SK-N-SH (cell line): ENCODE data around the gene ADRA2B. TPM values are rescaled to one million over a fixed set of nuclear protein-coding genes. Genes with fewer than 3 reads are reported as not detected.

Source experiments
- CTCF ChIA-PET: fragments of 300-600, 350-600 bp; formaldehyde crosslinking; extraction: SDS; loops from one replicate; lab custom pipeline; 2021; lab: Yijun Ruan, JAX
- POLR2A ChIA-PET: fragments of 350-600 bp; sonication (Branson Sonifier 250); formaldehyde crosslinking; extraction: SDS; loops from one replicate; lab custom pipeline; 2020; ENCODE audit warnings: antibody characterized with exemption, inconsistent platforms; lab: Yijun Ruan, JAX
- DNase-seq: peaks from one replicate; pipeline ENCODE4 v3.0.0; 2012
- H2AFZ ChIP-seq: fragments of 200-600 bp; sonication (generic); 2 replicates; pipeline ENCODE4 v1.8.1; 2016; ENCODE audit warnings: antibody characterized with exemption, mild to moderate bottlenecking, low read depth
- H3F3A ChIP-seq: fragments of 200-600 bp; sonication (generic); replicated peaks from 2 replicates; pipeline ENCODE3; 2016; ENCODE audit warnings: antibody characterized with exemption, mild to moderate bottlenecking; ENCODE audit not compliant: insufficient read depth
- H3K27ac ChIP-seq, 2 experiments: fragments of 200-500 bp in 1 of 2; fragments of 200-600 bp in 1 of 2; sonication (Bioruptor generic) in 1 of 2; sonication (generic), shearing (Covaris generic) in 1 of 2; 2 replicates each; pipeline versions ENCODE4 v1.5.1 to v1.6.1; 2014 to 2016; ENCODE audit warnings: low read depth in 2 of 2, inconsistent platforms in 1 of 2, low read length in 1 of 2, mild to moderate bottlenecking in 1 of 2, mixed read lengths in 1 of 2
- H3K27me3 ChIP-seq: fragments of 200-600 bp; sonication (generic), shearing (Covaris generic); 2 replicates; pipeline ENCODE4 v1.6.1; 2016; ENCODE audit warnings: mixed run types; ENCODE audit not compliant: insufficient read depth
- H3K36me3 ChIP-seq, 2 experiments: fragments of 200-500 bp in 1 of 2; fragments of 200-600 bp in 1 of 2; sonication (Bioruptor generic) in 1 of 2; sonication (generic) in 1 of 2; replicated peaks in 1 of 2; 2 replicates each; pipeline versions ENCODE3 to v1.5.1; 2014 to 2016; ENCODE audit warnings: low read length in 1 of 2, mild to moderate bottlenecking in 1 of 2; ENCODE audit not compliant: insufficient read depth in 2 of 2, control insufficient read depth in 1 of 2
- H3K4me1 ChIP-seq, 2 experiments: fragments of 200-500 bp in 1 of 2; fragments of 200-600 bp in 1 of 2; sonication (Bioruptor generic) in 1 of 2; sonication (generic), shearing (Covaris generic) in 1 of 2; 2 replicates each; pipeline versions ENCODE4 v1.5.1 to v1.6.1; 2014 to 2016; ENCODE audit warnings: low read depth in 1 of 2, low read length in 1 of 2, mixed run types in 1 of 2; ENCODE audit not compliant: insufficient read depth in 2 of 2, control insufficient read depth in 1 of 2
- H3K4me2 ChIP-seq: fragments of 200-600 bp; sonication (generic), shearing (Covaris generic); 2 replicates; pipeline ENCODE4 v1.6.1; 2017; ENCODE audit warnings: mixed run types
- H3K4me3 ChIP-seq, 2 experiments: fragments of 200-500 bp in 1 of 2; fragments of 200-600 bp in 1 of 2; sonication (Bioruptor generic) in 1 of 2; sonication (generic), shearing (Covaris generic) in 1 of 2; 2 replicates each; pipeline versions ENCODE4 v1.5.1 to v1.8.1; 2014 to 2016; ENCODE audit warnings: low read depth in 2 of 2, inconsistent platforms in 1 of 2, low read length in 1 of 2, mild to moderate bottlenecking in 1 of 2, mixed read lengths in 1 of 2, moderate library complexity in 1 of 2
- H3K79me2 ChIP-seq: fragments of 200-600 bp; sonication (generic); 2 replicates; pipeline ENCODE4 v1.8.1; 2017; ENCODE audit warnings: mild to moderate bottlenecking; ENCODE audit not compliant: insufficient read depth
- H3K9ac ChIP-seq: fragments of 200-600 bp; sonication (generic); 2 replicates; pipeline ENCODE4 v1.6.1; 2017; ENCODE audit warnings: mixed run types
- H3K9me2 ChIP-seq: fragments of 200-600 bp; sonication (generic); 2 replicates; pipeline ENCODE4 v1.6.1; 2017; ENCODE audit warnings: mixed run types
- H3K9me3 ChIP-seq: fragments of 200-600 bp; sonication (generic); 2 replicates; pipeline ENCODE4 v1.6.1; 2017; ENCODE audit warnings: mixed run types, mild to moderate bottlenecking, moderate library complexity
- H4K20me1 ChIP-seq: fragments of 200-600 bp; sonication (generic); 2 replicates; pipeline ENCODE4 v1.6.1; 2017; ENCODE audit warnings: mild to moderate bottlenecking, mixed run types; ENCODE audit not compliant: insufficient read depth
- CHD2 ChIP-seq: fragments of 150-350 bp; IDR thresholded peaks from 2 replicates; pipeline ENCODE4 v1.6.1; 2018; ENCODE audit warnings: low read length; ENCODE audit not compliant: partially characterized antibody
- CTCF ChIP-seq: fragments of 200-600 bp; sonication (generic); IDR thresholded peaks from 2 replicates; pipeline ENCODE4 v1.6.1; 2017; ENCODE audit warnings: antibody characterized with exemption, mild to moderate bottlenecking, moderate library complexity
- EP300 ChIP-seq, 2 experiments: IDR thresholded peaks; 2 replicates each; pipeline versions ENCODE4 v1.4.0 to v1.6.1; 2012; ENCODE audit warnings: borderline replicate concordance in 1 of 2, low read depth in 1 of 2, low read length in 1 of 2
- FOXM1 ChIP-seq: IDR thresholded peaks from 2 replicates; pipeline ENCODE4 v1.4.0; 2012; ENCODE audit warnings: low read depth, mild to moderate bottlenecking
- RAD21 ChIP-seq: IDR thresholded peaks from 2 replicates; pipeline ENCODE4 v1.6.1; 2012; ENCODE audit warnings: mild to moderate bottlenecking, low read length
- RCOR1 ChIP-seq: fragments of 150-350 bp; IDR thresholded peaks from 2 replicates; pipeline ENCODE4 v1.6.1; 2017; ENCODE audit warnings: antibody characterized with exemption, low read length
- REST ChIP-seq: IDR thresholded peaks from 2 replicates; pipeline ENCODE4 v1.6.1; 2012; ENCODE audit warnings: mild to moderate bottlenecking, low read depth, low read length, moderate library complexity
- RFX5 ChIP-seq: IDR thresholded peaks from 2 replicates; pipeline ENCODE4 v1.6.1; 2012; ENCODE audit warnings: mild to moderate bottlenecking, improper control_type of control experiment, low read length
- SMC3 ChIP-seq: IDR thresholded peaks from 2 replicates; pipeline ENCODE4 v1.6.1; 2012; ENCODE audit warnings: low read depth, low read length, improper control_type of control experiment
- TEAD4 ChIP-seq: IDR thresholded peaks from 2 replicates; pipeline ENCODE4 v1.4.0; 2012; ENCODE audit warnings: mild to moderate bottlenecking, borderline replicate concordance; ENCODE audit not compliant: insufficient read depth
- WGBS: methylation state at CpG from one replicate; pipeline ENCODE4 v1.1.6; 2017; ENCODE audit warnings: low lambda C conversion rate; 5-methylcytosine and 5-hydroxymethylcytosine counted together
- polyA plus RNA-seq, 3 experiments: library from polyadenylated mRNA; depleted of rRNA; stranded (reverse); fragments of >200 nt; gene quantifications; 2 replicates each; pipeline ENCODE4 v1.2.3, GENCODE V29; 2012
- TF ChIP-seq, protein P1 (sequence below): IDR thresholded peaks from 2 replicates; pipeline ENCODE4; 2012
- TF ChIP-seq, protein P2 (sequence below): fragments of 150-350 bp; IDR thresholded peaks from 2 replicates; pipeline ENCODE4 v1.6.1; 2016; ENCODE audit warnings: mild to moderate bottlenecking, low read depth, low read length

ADRA2B gene
- polyA plus RNA-seq, 1 of the 3 experiments (the other 2 are of a cell fraction): not detected

GRCh38 chr2:96123290-96123689 is 6.9 kb upstream of the ADRA2B start:
- Histone ChIP-seq H3K79me2 (no peaks in the 10 kb centered on the region), H2AFZ (no peak overlapping the region), H3K9me2 (no peaks in the 10 kb centered on the region), H3K4me2 (no peak overlapping the region), H3K4me1 (peaks cover 0 to 3% of the 10 kb centered on the region in 2 experiments; a peak in 1 of 4 replicates), H3K9me3 (no peaks in the 10 kb centered on the region), H3K27ac (no peak overlapping the region), H3K36me3 (no peaks in the 10 kb centered on the region), H3K4me3 (no peak overlapping the region), H3K27me3 (no peaks in the 10 kb centered on the region; the same call in 1 of the 2 replicates), H4K20me1 (no peaks in the 10 kb centered on the region), H3K9ac (no peak overlapping the region), H3F3A (no peaks in the 10 kb centered on the region)
- 86% methylated on average over 1 of the region's 1 CpG for WGBS
- ChIA-PET CTCF (interaction anchor here (1.0 to 2.5 kb wide), 2 partner anchors 51 to 101 kb away, joined by 8 to 12 read pairs; no protein-coding TSS in a partner anchor), POLR2A (no interaction called here)
- DNase-seq: no peak
- TF ChIP-seq RFX5 (no peak), FOXM1 (no peak), EP300 (IDR thresholded peaks at IDR 0.05; ENCODE audit: borderline replicate concordance in 1 of 2, low read depth in 1 of 2, low read length in 1 of 2) (no peak), RAD21 (no peak), REST (no peak), TEAD4 (no peak), CHD2 (no peak), SMC3 (no peak), CTCF (no peak), RCOR1 (no peak)
- TF ChIP-seq, protein P1, sequence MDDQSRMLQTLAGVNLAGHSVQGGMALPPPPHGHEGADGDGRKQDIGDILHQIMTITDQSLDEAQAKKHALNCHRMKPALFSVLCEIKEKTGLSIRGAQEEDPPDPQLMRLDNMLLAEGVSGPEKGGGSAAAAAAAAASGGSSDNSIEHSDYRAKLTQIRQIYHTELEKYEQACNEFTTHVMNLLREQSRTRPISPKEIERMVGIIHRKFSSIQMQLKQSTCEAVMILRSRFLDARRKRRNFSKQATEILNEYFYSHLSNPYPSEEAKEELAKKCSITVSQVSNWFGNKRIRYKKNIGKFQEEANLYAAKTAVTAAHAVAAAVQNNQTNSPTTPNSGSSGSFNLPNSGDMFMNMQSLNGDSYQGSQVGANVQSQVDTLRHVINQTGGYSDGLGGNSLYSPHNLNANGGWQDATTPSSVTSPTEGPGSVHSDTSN: no peak
- TF ChIP-seq, protein P2, sequence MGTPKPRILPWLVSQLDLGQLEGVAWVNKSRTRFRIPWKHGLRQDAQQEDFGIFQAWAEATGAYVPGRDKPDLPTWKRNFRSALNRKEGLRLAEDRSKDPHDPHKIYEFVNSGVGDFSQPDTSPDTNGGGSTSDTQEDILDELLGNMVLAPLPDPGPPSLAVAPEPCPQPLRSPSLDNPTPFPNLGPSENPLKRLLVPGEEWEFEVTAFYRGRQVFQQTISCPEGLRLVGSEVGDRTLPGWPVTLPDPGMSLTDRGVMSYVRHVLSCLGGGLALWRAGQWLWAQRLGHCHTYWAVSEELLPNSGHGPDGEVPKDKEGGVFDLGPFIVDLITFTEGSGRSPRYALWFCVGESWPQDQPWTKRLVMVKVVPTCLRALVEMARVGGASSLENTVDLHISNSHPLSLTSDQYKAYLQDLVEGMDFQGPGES: no peak
